MCF 10A (cell line): ENCODE data around the gene ADD1. TPM values are rescaled to one million over a fixed set of nuclear protein-coding genes. Genes with fewer than 3 reads are reported as not detected.

Experiments
- BruUV-seq: library from RNA; stranded (reverse); fragments of 400-500 nt; replicated peaks from 2 replicates; lab custom pipeline; 2021; lab: Mats Ljungman, UMichigan
- CTCF ChIA-PET: fragments of 300-600 bp; sonication (Branson Sonifier 250); formaldehyde crosslinking; extraction: SDS; loops from one replicate; lab custom pipeline; 2021; ENCODE audit warnings: antibody characterized with exemption, inconsistent platforms; lab: Yijun Ruan, JAX
- POLR2A ChIA-PET: fragments of 300-600, 350-650 bp; sonication (Branson Sonifier 250); formaldehyde crosslinking; extraction: SDS; loops from one replicate; lab custom pipeline; 2020; ENCODE audit warnings: antibody characterized with exemption, inconsistent platforms; lab: Yijun Ruan, JAX
- DNase-seq: peaks from one replicate; pipeline ENCODE4 v3.0.0-alpha.2; 2018; ENCODE audit not compliant: unreplicated experiment
- H3K27ac Mint-ChIP-seq: one replicate; pipeline ENCODE4 v1.8.0; 2022; ENCODE audit warnings: mild to moderate bottlenecking, low read depth, mixed read lengths; ENCODE audit not compliant: unreplicated experiment
- H3K27me3 Mint-ChIP-seq: one replicate; pipeline ENCODE4 v1.8.0; 2022; ENCODE audit warnings: mixed read lengths; ENCODE audit not compliant: insufficient read depth, unreplicated experiment
- H3K36me3 Mint-ChIP-seq: one replicate; pipeline ENCODE4 v1.8.0; 2022; ENCODE audit warnings: mild to moderate bottlenecking, moderate library complexity, mixed read lengths; ENCODE audit not compliant: insufficient read depth, unreplicated experiment
- H3K4me1 Mint-ChIP-seq: one replicate; pipeline ENCODE4 v1.8.0; 2022; ENCODE audit warnings: mixed read lengths; ENCODE audit not compliant: insufficient read depth, unreplicated experiment
- H3K4me3 Mint-ChIP-seq: one replicate; pipeline ENCODE4 v1.8.0; 2022; ENCODE audit warnings: mild to moderate bottlenecking, moderate library complexity, mixed read lengths; ENCODE audit not compliant: unreplicated experiment
- H3K9me3 Mint-ChIP-seq: one replicate; pipeline ENCODE4 v1.8.0; 2022; ENCODE audit warnings: mixed read lengths; ENCODE audit not compliant: unreplicated experiment
- intact Hi-C: fragments of 100-400 bp; cut with micrococcal nuclease; formaldehyde crosslinking; loops from 2 replicates; pipeline ENCODE4 v1.14.1; 2022
- total RNA-seq: library from RNA; stranded (reverse); gene quantifications from 2 replicates; pipeline ENCODE4 v1.2.3, GENCODE V29; 2022
- TF ChIP-seq, protein P1 (sequence below): fragments of 200-600 bp; IDR thresholded peaks from one replicate; pipeline ENCODE4 v1.8.0; 2022; ENCODE audit warnings: antibody characterized with exemption, mild to moderate bottlenecking; ENCODE audit not compliant: unreplicated experiment

ADD1 gene
- total RNA-seq, 1 experiment from 2014 or later = 131 TPM

DNA sequence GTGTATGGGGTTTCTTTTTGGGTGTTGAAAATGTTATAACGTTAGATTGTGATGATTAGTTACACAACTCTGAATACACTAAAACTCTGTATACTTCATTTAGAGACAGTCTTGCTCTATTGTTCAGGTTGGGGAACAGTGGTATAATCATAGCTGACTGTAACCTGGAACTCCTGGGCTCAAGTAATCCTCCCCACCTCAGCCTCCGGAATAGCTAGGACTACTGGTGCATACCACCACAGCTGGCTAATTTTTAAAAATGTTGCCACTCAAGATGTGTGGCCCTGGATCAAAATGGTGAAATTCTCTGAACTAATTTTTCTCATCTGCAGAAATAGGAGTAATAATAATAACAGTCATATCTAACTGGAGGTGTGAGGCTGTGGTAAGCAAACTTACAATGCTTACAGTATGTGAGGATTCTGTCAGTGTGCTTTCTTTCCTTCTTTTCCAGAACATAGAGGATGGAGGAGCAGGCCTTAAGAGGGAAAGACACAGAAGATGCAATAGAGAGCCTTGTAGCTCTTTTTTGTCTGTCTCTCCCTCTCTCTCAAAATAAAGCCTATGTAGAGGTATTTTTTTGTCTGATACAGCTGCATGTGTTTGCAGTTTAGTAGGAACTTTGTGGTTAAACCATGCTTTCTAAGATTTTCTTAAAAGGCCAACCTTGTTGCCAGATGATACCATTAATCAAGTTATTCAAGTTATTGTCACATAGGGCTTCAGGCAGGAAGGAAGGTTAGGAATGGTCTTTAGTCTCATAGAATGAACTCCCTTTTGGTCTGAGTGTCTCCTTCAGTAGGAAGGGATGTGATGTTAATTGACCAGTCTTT lies 7.5 kb downstream of the ADD1 start:
- no peak overlapping the region for H3K4me3 Mint-ChIP-seq
- H3K27ac Mint-ChIP-seq = peak overlapping the region; percentile 46
- ChIA-PET POLR2A (no interaction called here), CTCF (no interaction called here)
- no peaks in the 10 kb centered on the region for H3K27me3 Mint-ChIP-seq
- H3K4me1 Mint-ChIP-seq = peaks cover 10% of the 10 kb centered on the region
- no peak for DNase-seq
- no TSS peak for BruUV-seq
- TF ChIP-seq, protein P1, sequence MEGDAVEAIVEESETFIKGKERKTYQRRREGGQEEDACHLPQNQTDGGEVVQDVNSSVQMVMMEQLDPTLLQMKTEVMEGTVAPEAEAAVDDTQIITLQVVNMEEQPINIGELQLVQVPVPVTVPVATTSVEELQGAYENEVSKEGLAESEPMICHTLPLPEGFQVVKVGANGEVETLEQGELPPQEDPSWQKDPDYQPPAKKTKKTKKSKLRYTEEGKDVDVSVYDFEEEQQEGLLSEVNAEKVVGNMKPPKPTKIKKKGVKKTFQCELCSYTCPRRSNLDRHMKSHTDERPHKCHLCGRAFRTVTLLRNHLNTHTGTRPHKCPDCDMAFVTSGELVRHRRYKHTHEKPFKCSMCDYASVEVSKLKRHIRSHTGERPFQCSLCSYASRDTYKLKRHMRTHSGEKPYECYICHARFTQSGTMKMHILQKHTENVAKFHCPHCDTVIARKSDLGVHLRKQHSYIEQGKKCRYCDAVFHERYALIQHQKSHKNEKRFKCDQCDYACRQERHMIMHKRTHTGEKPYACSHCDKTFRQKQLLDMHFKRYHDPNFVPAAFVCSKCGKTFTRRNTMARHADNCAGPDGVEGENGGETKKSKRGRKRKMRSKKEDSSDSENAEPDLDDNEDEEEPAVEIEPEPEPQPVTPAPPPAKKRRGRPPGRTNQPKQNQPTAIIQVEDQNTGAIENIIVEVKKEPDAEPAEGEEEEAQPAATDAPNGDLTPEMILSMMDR = no peak
- H3K36me3 Mint-ChIP-seq = peaks cover 10% of the 10 kb centered on the region
- H3K9me3 Mint-ChIP-seq = no peaks in the 10 kb centered on the region
- intact Hi-C loops = no loop called here

GRCh38 chr4:2852481-2852921 lies 8.9 kb downstream of the ADD1 start:
- intact Hi-C loops = no loop called here
- TF ChIP-seq, protein P1 = no peak
- H3K27me3 Mint-ChIP-seq = no peaks in the 10 kb centered on the region
- H3K4me3 Mint-ChIP-seq = no peak overlapping the region
- no peaks in the 10 kb centered on the region for H3K9me3 Mint-ChIP-seq
- peak overlapping the region; percentile 54 for H3K27ac Mint-ChIP-seq
- peaks cover 10% of the 10 kb centered on the region for H3K36me3 Mint-ChIP-seq
- peaks cover 10% of the 10 kb centered on the region for H3K4me1 Mint-ChIP-seq
- POLR2A ChIA-PET = interaction anchor here (0.7 kb wide), 1 partner anchor 114 kb away, joined by 3 read pairs; no protein-coding TSS in a partner anchor
- no TSS peak for BruUV-seq
- DNase-seq = no peak
- CTCF ChIA-PET = interaction anchor here (0.6 kb wide), 1 partner anchor 460 kb away, joined by 3 read pairs; no protein-coding TSS in a partner anchor

DNA sequence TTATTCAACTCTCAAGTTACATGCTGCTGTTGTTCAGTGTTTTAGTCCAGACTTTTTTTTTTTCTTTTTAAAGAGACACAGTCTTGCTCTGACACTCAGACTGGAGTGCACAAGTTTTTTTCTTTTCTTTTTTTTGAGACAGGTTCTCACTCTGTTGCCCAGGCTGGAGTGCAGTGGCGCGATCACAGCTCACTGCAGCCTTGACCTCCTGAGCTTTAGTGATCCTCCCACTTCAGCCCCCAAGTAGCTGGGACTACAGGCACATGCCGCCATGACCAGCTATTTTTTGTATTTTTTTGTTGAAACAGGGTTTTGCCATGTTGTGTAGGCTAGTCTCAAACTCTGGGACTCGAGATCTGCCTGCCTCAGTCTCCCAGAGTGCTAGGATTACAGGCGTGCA lies 11.9 kb downstream of the ADD1 start:
- TF ChIP-seq, protein P1 = no peak
- Mint-ChIP-seq H3K27me3 (no peaks in the 10 kb centered on the region), H3K9me3 (no peaks in the 10 kb centered on the region), H3K4me3 (no peak overlapping the region), H3K4me1 (peaks cover 19% of the 10 kb centered on the region), H3K27ac (no peak overlapping the region), H3K36me3 (peaks cover 10% of the 10 kb centered on the region)
- no peak for DNase-seq
- CTCF ChIA-PET = interaction anchor here (0.6 kb wide), 1 partner anchor 176 kb away, joined by 4 read pairs; no protein-coding TSS in a partner anchor
- no TSS peak for BruUV-seq
- intact Hi-C loops = no loop called here
- POLR2A ChIA-PET = interaction anchor here (1.5 kb wide), 1 partner anchor 16 kb away, joined by 3 read pairs; no protein-coding TSS in a partner anchor

DNA sequence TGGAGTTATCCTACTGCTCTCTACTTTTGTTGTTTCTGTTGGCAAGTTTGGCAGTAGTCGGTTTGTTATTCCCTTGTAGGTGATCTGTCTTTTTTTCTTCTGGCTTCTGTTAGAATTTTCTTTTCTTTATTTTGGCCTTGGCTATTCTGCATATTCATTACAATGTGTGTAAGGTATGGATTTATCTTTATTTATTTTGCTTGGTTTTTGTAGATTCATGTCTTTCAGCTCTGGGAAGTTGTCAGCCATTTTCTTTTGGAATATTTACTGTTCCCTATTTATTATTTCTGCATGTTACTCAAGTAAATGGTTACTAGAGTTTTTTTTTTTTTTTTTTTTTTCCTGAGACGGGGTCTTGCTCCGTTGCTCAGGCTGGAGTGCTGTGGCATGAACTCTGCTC lies 12.6 kb downstream of the ADD1 start:
- no peak overlapping the region for H3K27ac Mint-ChIP-seq
- BruUV-seq = no TSS peak
- DNase-seq = no peak

More for the DNA sequence above, 12.6 kb downstream of the ADD1 start:
- Mint-ChIP-seq H3K4me1 (peaks cover 26% of the 10 kb centered on the region), H3K4me3 (no peak overlapping the region), H3K9me3 (no peaks in the 10 kb centered on the region), H3K36me3 (peaks cover 10% of the 10 kb centered on the region), H3K27me3 (no peaks in the 10 kb centered on the region)
- intact Hi-C loops = no loop called here
- TF ChIP-seq, protein P1 = no peak
- POLR2A ChIA-PET = interaction anchor here (1.3 to 1.5 kb wide), 2 partner anchors 13 to 15 kb away, joined by 3 read pairs; partner anchors contain the start of gene ADD1
- CTCF ChIA-PET = interaction anchor here (0.6 kb wide), 2 partner anchors 25 to 311 kb away, joined by 3 read pairs; no protein-coding TSS in a partner anchor
